Inflammatory macrophage (primary cell): ENCODE measurements around the gene ALG2.

Experiments used
- DNase-seq, 2 donors: peaks; one replicate each; pipeline ENCODE4 v3.0.0-alpha.2; 2020 to 2022
- total RNA-seq, 18 experiments: gene quantifications; one replicate each; lab custom pipeline; 2026; ENCODE audit warnings: mixed read lengths in 6 of 18, inconsistent platforms in 2 of 18; lab: John Stamatoyannopoulos, UW

Gene ALG2, protein sequence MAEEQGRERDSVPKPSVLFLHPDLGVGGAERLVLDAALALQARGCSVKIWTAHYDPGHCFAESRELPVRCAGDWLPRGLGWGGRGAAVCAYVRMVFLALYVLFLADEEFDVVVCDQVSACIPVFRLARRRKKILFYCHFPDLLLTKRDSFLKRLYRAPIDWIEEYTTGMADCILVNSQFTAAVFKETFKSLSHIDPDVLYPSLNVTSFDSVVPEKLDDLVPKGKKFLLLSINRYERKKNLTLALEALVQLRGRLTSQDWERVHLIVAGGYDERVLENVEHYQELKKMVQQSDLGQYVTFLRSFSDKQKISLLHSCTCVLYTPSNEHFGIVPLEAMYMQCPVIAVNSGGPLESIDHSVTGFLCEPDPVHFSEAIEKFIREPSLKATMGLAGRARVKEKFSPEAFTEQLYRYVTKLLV
- 38.3 to 88.7 (median 52.1) reads per million in 18 experiments for total RNA-seq

DNA sequence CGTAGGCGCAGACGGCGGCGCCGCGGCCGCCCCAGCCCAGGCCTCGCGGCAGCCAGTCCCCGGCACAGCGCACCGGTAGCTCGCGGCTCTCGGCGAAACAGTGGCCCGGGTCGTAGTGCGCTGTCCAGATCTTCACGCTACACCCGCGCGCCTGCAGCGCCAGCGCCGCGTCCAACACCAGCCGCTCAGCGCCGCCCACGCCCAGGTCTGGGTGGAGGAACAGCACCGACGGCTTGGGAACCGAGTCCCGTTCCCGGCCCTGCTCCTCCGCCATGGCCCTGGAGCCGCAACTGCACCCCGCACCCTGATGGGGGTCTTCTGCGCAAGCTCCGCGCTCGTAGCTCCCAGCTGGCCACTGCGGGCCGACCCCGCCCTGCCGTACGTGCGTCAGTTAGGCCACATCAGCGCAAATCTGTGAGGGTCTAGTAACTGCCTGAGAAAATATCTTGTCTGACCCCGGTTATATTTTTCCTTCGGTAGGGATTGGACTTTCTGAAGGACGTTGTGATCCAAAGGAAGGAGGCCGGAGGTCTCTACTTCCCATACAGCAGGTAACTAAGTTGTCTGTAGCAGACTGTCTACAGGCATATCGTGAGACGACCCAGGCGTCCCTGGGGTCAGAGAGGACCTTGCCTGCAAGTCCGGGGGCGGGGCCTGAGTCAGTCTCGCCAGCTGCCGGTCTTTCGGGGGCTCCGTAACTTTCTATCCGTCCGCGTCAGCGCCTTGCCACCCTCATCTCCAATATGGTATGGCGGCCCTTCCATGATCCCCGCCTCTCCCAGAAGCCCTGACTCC, at the start of gene ALG2, which contains the start of gene SEC61B:
TSS of gene ALG2 (minus strand) at position 322 of the 795 bp plus-strand sequence. CDS start at position 274, 48 bp downstream.
TSS of gene SEC61B (plus strand) at position 662 of the 795 bp plus-strand sequence. CDS start at position 744, 82 bp downstream.
- DNase-seq = peak; percentile 93 to 96

DNA sequence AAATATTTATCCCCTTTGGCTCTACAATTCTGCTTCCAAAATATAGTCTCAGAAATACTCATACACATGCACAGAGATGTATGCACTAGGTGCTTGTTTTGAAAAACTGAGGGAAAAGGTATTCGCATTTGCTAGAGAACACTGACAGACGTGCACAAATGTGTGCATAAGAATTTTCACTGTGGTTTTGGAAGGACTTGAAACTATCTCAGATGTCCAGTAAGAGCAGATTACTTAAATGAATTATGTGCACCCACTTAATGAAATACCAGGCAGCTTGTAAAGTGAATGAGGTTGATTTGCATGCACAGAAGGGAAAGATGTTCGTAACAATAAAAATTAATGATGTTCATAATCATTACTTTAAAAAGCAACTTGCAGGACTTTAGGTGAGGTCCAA, 48.7 kb upstream of the ALG2 start:
- DNase-seq = no peak

DNA sequence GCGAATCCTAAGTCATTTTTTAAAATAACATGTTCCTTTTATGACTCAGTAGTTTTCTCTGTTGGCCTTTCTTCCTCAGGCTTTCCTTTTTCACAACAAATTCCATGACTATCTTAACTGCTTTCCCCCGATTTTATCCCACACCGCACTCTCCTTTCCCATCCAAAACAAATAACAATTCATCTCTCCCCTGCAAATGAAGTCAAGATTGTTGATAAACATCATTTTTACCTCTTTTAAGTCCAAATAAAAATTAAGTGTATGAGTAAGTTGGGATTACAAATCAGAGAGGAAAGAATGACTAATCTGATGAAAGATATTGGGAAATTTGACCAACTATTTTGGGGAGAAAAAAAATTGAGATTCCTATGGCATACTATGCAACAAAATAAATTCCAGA, 47.7 kb upstream of the ALG2 start:
- DNase-seq = no peak

DNA sequence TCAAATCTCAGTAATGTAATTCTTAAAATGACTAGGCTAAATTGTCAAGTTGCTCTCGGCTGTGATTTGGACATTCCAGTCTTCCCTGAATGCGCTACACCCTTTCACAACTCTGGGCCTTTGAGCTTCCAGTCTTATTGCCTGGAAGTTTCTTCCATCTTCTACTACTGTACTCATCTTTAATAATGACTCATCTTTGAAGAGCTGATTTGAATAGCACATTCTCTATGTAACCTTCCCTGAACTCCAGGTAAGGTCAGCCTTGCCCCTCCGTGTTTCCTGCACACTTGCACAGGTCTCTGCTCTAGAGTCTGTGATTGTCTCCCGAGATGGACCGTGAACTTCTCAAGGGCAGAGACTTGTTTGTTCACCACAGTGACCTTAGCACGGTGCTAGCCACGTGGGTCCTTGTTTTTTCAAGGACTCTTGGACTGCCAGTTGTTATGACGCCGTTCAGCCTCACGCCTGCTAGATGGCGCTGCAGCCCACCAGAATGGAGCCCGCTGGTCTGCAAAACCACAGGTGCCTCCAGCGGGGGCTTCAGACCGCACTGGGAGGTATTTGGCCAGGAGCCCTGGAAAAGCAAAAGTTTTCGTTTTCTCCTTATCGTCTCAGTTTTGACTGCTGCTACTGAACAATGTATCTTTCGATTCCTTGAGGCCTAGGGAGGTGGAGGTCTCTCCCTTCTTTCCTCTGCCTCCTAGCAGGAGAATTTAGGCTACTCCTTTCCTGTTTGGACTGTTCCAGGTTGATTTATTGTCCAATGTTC, 44.7 kb upstream of the ALG2 start:
- DNase-seq = peak; percentile 66 to 76

DNA sequence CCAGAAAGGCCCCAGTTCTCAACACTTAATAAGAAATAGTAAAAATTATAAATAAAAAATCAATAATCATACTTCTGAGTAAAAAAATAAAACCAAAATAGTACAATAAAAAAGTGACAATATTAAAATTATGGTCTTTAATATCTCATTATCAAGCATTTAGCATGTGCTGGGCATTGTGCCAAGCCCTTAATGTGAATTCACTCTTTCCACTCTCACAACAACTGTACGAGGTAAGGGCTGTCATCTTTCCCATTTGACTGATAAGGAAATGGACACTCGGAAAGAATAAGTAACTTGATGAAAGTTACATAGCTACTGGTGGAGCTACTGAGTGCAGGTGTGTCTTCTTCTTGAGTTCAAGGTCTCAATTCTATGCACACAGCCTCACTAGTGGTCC, 43.9 kb upstream of the ALG2 start:
- DNase-seq = no peak

DNA sequence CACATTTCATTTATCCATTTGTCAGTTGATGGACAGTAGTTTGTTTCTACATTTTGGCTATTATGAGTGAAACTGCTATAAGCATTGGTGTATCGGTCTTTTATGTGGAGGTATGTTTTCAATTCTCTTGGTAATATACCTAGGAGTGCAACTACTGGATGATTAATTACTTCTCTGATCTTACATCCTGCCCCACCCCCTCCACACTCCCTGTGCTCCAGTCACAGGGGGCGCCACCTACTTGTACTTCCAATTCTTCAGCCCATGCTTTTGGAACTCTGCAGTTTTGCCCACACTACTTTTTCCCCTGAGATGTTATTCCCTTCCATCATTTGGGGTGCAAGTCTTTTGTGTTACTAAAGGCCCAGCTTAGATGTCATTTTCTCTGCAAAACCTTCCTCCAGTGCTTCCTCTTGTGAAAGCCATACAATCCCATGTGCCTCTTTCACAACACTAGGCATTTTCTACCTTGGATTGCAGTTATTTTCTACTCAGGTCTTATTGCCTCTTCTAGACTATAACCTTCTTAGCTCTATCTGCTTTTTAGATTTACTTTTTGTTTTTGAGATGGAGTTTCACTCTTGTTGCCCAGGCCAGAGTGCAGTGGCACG, 42.4 kb upstream of the ALG2 start:
- peak; percentile 44 to 55 for DNase-seq

DNA sequence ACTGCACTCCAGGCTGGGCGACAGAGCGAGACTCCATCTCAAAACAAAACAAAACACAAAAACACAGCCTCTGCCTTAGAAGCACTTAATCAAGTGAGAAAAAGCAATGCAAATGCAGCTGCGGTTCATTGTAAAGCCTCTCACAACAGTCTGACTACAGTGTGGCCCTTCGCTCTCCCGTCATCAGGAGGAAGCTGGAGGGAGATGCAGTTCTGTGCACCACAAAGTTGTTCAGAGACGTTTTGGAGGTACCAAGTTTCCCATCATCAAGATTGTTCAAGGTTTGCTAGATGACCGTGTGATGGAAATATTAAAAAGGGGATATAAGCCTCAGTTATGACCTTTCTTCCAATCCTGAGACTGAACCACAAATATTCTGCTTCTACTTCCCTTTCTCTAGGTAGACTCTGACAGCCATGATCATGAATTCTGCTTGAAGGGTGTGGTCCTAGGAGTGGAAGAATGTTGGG, 41.2 kb upstream of the ALG2 start:
- DNase-seq = no peak

DNA sequence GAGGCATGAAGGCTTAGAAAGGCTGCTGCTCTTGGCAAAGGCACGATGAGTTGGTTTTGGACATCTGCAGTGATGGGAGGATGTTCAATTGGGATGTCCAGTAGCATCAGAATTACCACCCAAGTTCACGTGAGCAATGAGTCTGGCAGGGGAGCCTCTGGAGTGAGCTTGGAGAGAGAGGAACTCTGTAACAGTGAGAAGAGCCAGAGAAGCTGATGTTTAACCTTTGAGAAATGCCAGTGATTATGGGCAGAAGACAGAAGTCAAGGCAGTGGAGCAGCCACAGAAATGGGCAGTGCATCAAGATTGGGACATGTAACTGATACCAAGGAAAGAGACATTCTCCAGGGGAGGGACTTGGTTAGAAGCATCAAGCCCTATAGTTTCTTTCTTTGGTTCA, 40.2 kb upstream of the ALG2 start:
- DNase-seq = no peak

DNA sequence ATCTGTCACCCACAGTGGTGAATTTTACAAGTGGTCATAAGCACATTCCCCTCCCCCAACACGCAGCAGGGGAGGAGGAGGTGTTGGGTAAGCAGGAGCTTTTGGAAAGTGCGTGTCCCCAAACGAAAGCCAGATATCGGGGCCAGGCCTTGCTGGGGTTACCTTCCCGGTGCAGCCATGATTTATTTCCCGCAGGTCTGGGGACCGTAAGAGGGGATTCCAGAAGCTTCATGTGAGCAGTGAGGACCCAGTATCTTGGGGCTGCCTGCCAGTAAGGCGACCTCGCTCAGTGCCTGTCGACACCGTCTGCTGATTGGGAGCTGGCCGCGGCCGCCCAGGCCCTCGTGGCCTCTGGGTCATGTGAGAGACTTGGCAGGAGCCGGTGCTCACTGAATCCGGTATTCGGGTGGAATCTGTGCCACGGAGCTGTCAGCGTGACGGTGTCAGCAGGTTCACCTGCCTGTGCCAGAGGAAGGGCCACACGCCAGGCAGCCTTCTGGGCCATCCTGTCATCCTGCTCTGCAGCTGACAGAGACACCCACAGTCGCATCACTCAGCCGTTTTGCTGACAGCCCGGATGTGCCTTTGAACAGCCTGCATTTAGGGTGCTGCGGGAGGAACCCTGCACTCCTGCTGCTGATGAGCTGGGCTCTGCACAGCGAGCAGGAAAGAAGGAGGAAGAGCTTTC, 37.6 kb upstream of the ALG2 start:
- peak; percentile 32 to 60 for DNase-seq

DNA sequence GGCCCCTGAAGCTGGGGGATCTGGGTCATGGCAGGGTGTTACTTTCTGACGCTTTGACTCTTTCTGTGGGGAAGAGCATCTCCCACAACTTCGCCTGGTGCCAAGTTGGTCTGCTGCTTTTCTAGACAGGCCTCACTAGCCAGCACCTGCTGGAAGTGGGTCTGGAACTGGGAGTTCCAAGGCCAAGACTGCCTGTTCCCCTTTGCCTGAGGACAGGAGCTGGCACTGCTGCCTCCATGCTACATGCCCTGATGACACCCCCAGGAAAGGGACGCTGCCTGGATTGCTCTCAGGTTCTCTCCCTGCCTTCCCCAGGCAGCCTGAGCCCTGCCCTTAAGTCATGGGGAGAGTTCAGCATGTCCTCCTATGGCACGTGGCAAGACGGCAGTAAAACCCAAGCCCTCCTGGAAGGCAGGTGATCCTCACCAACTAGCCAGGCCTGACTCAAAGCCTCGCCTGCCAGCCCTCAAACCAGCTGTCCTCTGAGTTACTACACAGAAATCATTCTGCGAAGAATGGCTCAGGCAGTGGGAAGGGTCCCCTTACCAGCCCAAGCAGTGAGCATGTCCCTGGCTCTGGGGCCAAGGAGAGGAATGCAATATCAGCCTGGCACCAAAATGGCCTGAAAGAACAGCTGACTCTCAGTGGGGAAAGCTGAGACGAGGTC, 36.1 kb upstream of the ALG2 start:
- DNase-seq = no peak

DNA sequence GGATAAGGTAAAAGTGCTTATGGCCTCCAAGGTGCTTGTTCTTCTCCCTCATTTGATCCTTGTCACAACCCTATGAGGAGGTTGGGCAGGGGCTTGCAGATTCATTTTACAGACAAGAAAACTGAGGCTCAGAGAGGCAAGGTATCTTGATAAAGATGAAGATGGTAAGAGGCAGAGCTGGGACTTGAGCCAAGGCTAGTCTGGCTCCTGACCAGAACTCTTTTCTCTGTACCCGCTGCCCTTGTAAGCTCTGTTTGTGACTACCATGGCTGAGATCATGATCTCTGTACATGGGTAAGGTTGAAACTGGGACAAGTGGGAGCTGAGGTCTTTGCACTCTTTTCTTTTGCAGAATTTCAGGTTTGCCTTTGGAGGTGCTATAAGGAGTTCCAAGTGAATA, 33.9 kb upstream of the ALG2 start:
- DNase-seq = no peak

DNA sequence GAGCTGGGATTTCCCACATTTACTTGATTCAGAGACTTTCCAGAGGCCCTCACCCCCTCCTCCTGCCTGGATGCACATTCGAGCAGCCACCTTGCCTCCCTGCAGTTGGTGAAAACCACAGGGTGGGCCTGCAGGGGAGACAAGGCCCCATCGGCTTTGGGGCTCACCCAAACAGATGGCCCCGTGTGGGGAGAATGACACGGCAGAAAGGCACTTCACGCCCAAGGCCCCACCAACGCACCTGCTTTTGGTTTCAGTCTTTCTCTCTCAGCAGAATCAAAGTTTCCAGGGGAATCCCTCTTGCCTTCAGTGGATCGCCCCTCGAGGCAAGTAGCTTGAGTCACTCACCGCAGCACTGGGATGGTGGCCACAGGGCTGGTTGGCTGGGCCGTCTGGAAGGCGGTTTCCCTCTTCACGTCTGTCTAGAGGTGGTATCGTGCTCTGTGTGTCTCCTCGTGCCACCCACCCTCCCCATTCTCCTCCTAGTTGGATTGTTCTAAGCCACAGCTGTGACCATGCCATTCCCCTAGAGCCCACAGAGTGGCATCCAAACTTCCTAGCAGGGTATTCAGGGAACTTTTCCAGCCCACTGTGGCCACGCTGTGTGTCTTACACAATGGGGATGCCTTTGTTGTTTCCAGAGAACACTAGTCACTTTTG, 32.2 kb upstream of the ALG2 start:
- no peak for DNase-seq

DNA sequence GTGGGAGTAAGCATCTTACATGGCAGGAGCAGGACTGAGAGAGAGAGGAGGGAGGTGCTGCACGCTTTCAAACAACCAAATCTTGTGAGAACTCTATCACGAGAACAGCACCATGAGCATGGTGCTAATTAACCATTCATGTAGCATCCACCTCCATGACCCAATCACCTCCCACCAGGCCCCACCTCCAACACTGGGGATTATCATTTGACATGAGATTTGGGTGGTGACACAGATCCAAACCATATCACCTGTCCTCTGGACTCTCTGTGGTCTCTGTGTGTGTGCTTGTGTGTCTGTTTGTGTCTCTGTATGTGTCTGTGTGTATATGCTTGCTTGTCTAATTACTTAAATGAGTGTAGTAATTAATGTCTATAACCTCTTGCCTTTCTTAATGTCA, 31.4 kb upstream of the ALG2 start:
- no peak for DNase-seq

DNA sequence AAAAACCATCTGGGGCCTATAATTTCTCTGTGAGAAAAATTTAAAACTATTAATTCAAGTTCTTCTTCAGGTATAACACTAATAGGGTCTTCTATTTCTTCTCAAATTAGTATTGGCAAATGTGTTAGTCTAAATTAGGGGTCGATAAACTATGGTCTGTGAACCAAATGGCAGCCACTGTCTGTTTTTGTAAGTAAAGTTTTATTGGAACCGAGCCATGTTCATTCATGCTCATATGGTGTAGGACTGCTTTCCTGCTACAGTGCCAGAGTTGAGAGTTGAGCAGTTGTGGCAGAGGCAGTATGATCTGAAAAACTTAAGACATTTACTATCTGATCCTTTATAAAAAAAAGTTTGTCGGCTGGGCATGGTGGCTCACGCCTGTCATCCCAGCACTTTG, 29.4 kb upstream of the ALG2 start:
- no peak for DNase-seq

DNA sequence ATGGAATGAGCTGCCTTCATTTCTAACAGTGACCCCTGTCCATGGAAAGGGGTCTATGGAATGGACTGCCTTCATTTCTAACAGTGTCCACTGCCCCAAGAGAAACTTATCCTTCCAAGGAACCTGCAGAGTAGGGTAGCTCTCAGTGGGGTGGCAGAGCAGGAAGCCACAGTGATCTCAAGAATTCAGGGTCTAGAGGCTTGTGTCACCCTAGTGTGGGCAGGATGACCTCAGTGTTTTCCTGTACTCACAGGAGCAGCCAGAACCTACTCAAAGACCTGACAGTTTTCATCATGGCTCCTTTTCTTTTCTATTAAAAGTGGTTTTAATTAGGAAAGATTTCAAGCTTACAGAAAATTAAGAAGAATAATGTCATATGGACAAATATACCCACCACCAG, 27.9 kb upstream of the ALG2 start:
- peak in 1 of 2 donors; percentile 55 for DNase-seq

DNA sequence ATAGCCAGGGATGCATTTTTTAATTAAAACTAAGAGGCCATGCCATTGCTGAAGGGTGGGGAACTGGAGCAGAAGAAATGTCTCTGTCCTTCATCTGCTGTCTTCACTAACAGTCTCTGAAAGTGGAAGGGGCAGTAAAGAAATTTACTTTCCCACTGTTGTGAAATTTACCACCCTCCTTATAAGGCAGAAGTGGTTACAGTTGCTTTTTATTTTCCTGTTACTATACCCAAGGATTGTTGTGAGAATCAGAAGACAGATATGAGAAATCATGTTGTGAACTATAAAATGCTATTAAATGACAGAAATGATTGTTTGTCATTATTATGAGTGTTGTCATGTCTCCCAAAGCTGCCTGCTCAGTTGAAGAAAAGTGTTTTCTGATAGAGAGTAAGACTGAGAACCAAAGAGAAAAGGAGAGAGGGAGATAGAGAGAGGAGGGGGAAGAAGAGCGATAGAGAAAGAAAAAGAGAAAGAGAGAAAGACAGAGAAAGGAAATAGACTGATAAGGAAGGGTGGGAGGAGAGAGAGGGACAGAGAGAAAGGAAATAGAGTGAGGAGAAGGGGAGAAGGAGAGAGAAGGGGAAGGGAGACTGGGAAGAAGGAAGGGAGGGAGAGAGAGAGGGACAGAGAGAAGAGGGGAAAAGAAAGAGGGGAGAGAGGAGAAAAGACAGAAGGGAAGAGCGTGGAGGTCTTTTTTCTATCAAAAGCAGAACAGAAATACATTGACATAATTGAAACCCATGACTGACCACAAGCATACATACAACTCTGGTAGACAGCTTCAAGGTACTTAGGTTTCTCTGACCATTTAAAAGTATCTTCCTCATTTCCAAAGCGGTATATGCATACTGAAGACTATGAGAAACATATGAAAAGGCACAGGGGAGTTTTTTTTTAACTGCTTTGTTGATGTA, 22.9 kb upstream of the ALG2 start:
- DNase-seq = peak; percentile 30 to 45

DNA sequence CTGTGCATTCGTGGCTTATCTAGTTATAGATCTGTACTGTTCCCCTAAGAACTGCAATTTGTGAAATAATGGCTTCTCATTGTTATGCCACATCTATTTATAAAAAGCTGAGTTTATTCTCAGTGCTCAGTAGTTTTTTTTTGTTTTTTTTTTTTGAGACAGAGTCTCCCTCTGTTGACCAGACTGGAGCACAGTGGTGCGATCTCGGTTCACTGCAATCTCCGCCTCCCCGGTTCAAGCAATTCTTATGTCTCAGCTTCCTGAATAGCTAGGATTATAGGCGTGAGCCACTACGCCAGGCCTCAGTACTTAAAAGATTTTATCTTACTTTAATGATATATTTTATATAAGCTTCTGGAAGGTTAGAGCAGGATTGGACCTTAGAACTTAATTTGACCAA, 19.4 kb upstream of the ALG2 start:
- DNase-seq = no peak

DNA sequence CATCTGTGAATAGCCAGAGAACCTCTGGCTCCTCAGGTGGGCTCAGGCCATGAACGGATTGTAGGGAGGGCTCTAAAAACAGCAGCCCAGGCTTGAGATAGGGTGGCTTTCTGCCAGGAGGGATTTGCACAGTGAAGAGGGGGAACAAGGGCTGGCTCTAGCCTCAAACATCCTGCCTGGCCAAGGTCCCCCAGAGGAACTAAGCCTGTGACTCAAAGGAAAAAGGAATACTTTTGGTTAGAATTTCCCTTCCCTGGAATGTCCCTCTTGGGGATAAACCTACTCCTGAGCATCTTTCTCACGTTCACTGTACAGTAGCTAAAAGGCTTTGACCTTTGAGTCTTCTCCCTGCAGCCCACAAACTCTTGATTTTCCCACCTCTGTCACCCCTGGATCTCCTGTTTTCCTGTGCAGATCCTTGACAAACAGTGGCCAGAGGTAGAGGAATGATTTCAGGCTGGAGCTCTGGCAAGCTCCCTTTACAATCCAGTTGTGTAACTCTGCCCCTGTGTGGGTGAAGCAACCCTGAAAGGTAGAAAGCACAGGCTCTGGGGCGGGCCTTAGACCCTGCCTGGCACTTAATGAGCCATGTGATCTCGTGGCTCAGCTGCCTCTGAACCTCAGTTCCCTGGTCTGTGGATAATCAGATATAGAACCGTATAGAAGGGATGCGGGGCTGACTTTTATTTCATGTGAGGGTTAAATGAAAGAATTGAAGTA, 17.8 kb upstream of the ALG2 start:
- DNase-seq = no peak

DNA sequence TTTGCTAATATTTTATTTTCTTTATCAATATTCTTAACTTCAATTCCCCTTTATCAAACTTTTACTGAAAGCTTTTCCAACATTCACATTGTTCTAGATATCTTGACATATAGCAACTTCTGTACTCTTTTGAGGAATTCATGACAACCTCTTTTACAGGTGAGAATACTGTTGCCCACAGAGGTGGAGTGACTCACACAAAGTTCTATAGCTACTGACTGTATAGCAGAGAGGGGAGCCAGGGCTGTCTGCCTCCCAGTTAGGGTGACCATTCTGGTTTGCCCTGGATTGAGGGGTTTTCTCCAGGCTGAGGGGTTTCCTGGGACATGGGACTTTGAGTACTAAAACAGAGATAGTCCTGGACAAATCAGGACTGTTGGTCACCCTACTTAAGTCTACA, 16.6 kb upstream of the ALG2 start:
- DNase-seq = no peak
